Caco-2 (cell line): ENCODE measurements around the gene NFATC1. TPM values are rescaled to one million over a fixed set of nuclear protein-coding genes. Genes with fewer than 3 reads are reported as not detected.

ENCODE experiments used
- BruUV-seq: library from RNA; stranded (reverse); fragments of 400-500 nt; replicated peaks from 2 replicates; lab custom pipeline; 2021; lab: Mats Ljungman, UMichigan
- CTCF ChIA-PET: fragments of 300-600 bp; sonication (Branson Sonifier 250); formaldehyde crosslinking; loops from one replicate; lab custom pipeline; 2022; ENCODE audit warnings: antibody characterized with exemption; lab: Charles Lee
- POLR2A ChIA-PET: fragments of 300-600 bp; sonication (Branson Sonifier 250); formaldehyde crosslinking; loops from one replicate; lab custom pipeline; 2022; ENCODE audit warnings: antibody characterized with exemption; lab: Charles Lee
- DNase-seq, 2 experiments: peaks; one replicate each; pipeline versions ENCODE4 v3.0.0 to v3.0.0-alpha.2; 2020 to 2022
- H3K27me3 ChIP-seq: replicated peaks from 2 replicates; pipeline ENCODE4 v1.6.0; 2011; ENCODE audit warnings: low read length; ENCODE audit not compliant: control insufficient read depth, insufficient read depth
- H3K36me3 ChIP-seq: 2 replicates; pipeline ENCODE4 v1.5.1; 2011; ENCODE audit warnings: low read length; ENCODE audit not compliant: control insufficient read depth, insufficient read depth
- H3K4me1 ChIP-seq: fragments of 250-450 bp; sonication (Bioruptor Pico); 2 replicates; pipeline ENCODE4 v1.5.1; 2020; ENCODE audit warnings: mild to moderate bottlenecking
- H3K4me3 ChIP-seq: 2 replicates; pipeline ENCODE4 v1.5.1; 2011; ENCODE audit warnings: low read depth, mild to moderate bottlenecking, control low read depth, low read length
- H3K9me3 ChIP-seq: fragments of 250-450 bp; sonication (Bioruptor Pico); 2 replicates; pipeline ENCODE4 v1.5.1; 2020; ENCODE audit warnings: mild to moderate bottlenecking, moderate library complexity
- H3K27ac Mint-ChIP-seq: one replicate; pipeline ENCODE4 v1.8.0; 2022; ENCODE audit warnings: mixed read lengths; ENCODE audit not compliant: unreplicated experiment
- H3K27me3 Mint-ChIP-seq: one replicate; pipeline ENCODE4 v1.8.0; 2022; ENCODE audit warnings: mixed read lengths; ENCODE audit not compliant: insufficient read depth, unreplicated experiment
- H3K36me3 Mint-ChIP-seq: one replicate; pipeline ENCODE4 v1.8.0; 2022; ENCODE audit warnings: mild to moderate bottlenecking, mixed read lengths; ENCODE audit not compliant: insufficient read depth, unreplicated experiment
- H3K4me1 Mint-ChIP-seq: one replicate; pipeline ENCODE4 v1.8.0; 2022; ENCODE audit warnings: low read depth, mixed read lengths; ENCODE audit not compliant: unreplicated experiment
- H3K4me3 Mint-ChIP-seq: one replicate; pipeline ENCODE4 v1.8.0; 2022; ENCODE audit warnings: mild to moderate bottlenecking, moderate library complexity, mixed read lengths; ENCODE audit not compliant: unreplicated experiment
- H3K9me3 Mint-ChIP-seq: one replicate; pipeline ENCODE4 v1.8.0; 2022; ENCODE audit warnings: mixed read lengths; ENCODE audit not compliant: unreplicated experiment
- CTCF ChIP-seq, 2 experiments: fragments of 200-600 bp in 1 of 2; IDR thresholded peaks; 1 replicate in 1 of 2; 2 replicates in 1 of 2; pipeline versions ENCODE4 v1.5.1 to v1.8.0; 2011 to 2022; ENCODE audit warnings: antibody characterized with exemption in 1 of 2, control low read depth in 1 of 2, inconsistent platforms in 1 of 2, low read depth in 1 of 2, low read length in 1 of 2, mild to moderate bottlenecking in 1 of 2, moderate library complexity in 1 of 2; ENCODE audit not compliant: insufficient read depth in 1 of 2, severe bottlenecking in 1 of 2, unreplicated experiment in 1 of 2
- intact Hi-C: fragments of 100-400 bp; cut with micrococcal nuclease; formaldehyde crosslinking; loops from one replicate; pipeline ENCODE4 v1.10.0; 2022; ENCODE audit not compliant: unreplicated experiment
- total RNA-seq: library from RNA; stranded (reverse); gene quantifications from 2 replicates; pipeline ENCODE4 v1.2.3, GENCODE V29; 2022

The NFATC1 gene
- total RNA-seq, 1 experiment from 2014 or later = 0.66 TPM

DNA sequence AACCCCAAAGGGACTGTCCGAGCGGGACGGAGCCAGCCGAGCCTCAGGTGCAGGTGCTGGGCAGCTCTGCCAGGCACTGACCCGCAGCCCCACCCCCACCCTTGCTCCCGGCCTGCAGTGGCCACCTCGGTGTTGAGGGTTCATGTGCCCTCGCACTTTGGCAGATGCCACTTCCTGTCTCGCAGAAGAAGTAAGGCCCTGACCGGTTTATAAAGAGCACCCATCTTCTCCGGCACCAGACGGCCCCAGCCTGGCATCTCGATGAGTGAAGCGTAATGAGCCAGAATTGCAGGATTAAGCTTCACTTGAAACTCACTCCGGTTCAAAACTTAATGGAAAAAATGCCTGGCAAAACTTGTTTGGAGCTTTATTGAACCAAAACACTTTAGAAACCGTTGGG is 10.9 kb upstream of the NFATC1 start:
- no peaks in the 10 kb centered on the region for H3K9me3 ChIP-seq
- DNase-seq = no peak
- Mint-ChIP-seq H3K4me1 (peaks cover 5% of the 10 kb centered on the region), H3K27ac (no peak overlapping the region), H3K36me3 (no peaks in the 10 kb centered on the region), H3K4me3 (no peak overlapping the region), H3K9me3 (no peaks in the 10 kb centered on the region), H3K27me3 (peaks cover 12% of the 10 kb centered on the region)
- H3K27me3 ChIP-seq = no peaks in the 10 kb centered on the region
- TF ChIP-seq CTCF (IDR thresholded peaks at IDR 0.05; ENCODE audit: insufficient read depth in 1 of 2, low read depth in 1 of 2, low read length in 1 of 2, severe bottlenecking in 1 of 2, unreplicated experiment in 1 of 2) = no peak
- ChIA-PET POLR2A (no interaction called here), CTCF (interaction anchor here (1.2 kb wide), 1 partner anchor 131 kb away, joined by 3 read pairs; no protein-coding TSS in a partner anchor)
- H3K4me1 ChIP-seq = no peaks in the 10 kb centered on the region
- no TSS peak for BruUV-seq
- no peaks in the 10 kb centered on the region for H3K36me3 ChIP-seq
- intact Hi-C loops = no loop called here
- no peak overlapping the region for H3K4me3 ChIP-seq

- ChIA-PET CTCF (interaction anchor here (1.2 kb wide), 1 partner anchor 131 kb away, joined by 3 read pairs; no protein-coding TSS in a partner anchor), POLR2A (no interaction called here)
- TF ChIP-seq CTCF (IDR thresholded peaks at IDR 0.05; ENCODE audit: insufficient read depth in 1 of 2, low read depth in 1 of 2, low read length in 1 of 2, severe bottlenecking in 1 of 2, unreplicated experiment in 1 of 2) = no peak
- peaks cover 5% of the 10 kb centered on the region for H3K4me1 Mint-ChIP-seq
- no peak overlapping the region for H3K4me3 Mint-ChIP-seq
- H3K9me3 ChIP-seq = no peaks in the 10 kb centered on the region
- H3K4me3 ChIP-seq = no peak overlapping the region
- H3K36me3 Mint-ChIP-seq = no peaks in the 10 kb centered on the region
- DNase-seq = no peak
- BruUV-seq = no TSS peak
- H3K27me3 Mint-ChIP-seq = peaks cover 14% of the 10 kb centered on the region
- intact Hi-C loops = no loop called here
- no peaks in the 10 kb centered on the region for H3K27me3 ChIP-seq
- no peaks in the 10 kb centered on the region for H3K9me3 Mint-ChIP-seq
- no peaks in the 10 kb centered on the region for H3K4me1 ChIP-seq
- H3K27ac Mint-ChIP-seq = no peak overlapping the region
- no peaks in the 10 kb centered on the region for H3K36me3 ChIP-seq
Observed at GRCh38 chr18:79385326-79385707, 10.4 kb upstream of the NFATC1 start.

- H3K36me3 ChIP-seq = no peaks in the 10 kb centered on the region
- H3K9me3 ChIP-seq = no peaks in the 10 kb centered on the region
- Mint-ChIP-seq H3K4me1 (peaks cover 5% of the 10 kb centered on the region), H3K36me3 (no peaks in the 10 kb centered on the region), H3K27ac (no peak overlapping the region), H3K9me3 (no peaks in the 10 kb centered on the region), H3K27me3 (peaks cover 16% of the 10 kb centered on the region), H3K4me3 (no peak overlapping the region)
- no peak overlapping the region for H3K4me3 ChIP-seq
- DNase-seq = no peak
- H3K4me1 ChIP-seq = no peaks in the 10 kb centered on the region
- no peak for TF ChIP-seq CTCF (IDR thresholded peaks at IDR 0.05; ENCODE audit: insufficient read depth in 1 of 2, low read depth in 1 of 2, low read length in 1 of 2, severe bottlenecking in 1 of 2, unreplicated experiment in 1 of 2)
- BruUV-seq = no TSS peak
- ChIA-PET POLR2A (no interaction called here), CTCF (no interaction called here)
- no peaks in the 10 kb centered on the region for H3K27me3 ChIP-seq
- intact Hi-C loops = no loop called here
Observed at GRCh38 chr18:79385708-79386341, 9.9 kb upstream of the NFATC1 start.
